Right forelimb (tissue), 1 donor: Measurements from ENCODE around the gene GMPR.

ENCODE experiments used
- DNase-seq: peaks from one replicate; pipeline ENCODE4 v3.0.0-alpha.2; 2018

GMPR gene

GRCh38 chr6:16306334-16306733 is 67.9 kb downstream of the GMPR start:
- no peak for DNase-seq

GRCh38 chr6:16311763-16312162 is 73.4 kb downstream of the GMPR start:
- no peak for DNase-seq

GRCh38 chr6:16313732-16314131 is 75.3 kb downstream of the GMPR start:
- no peak for DNase-seq

- DNase-seq: no peak
These were observed 75.9 kb downstream of the GMPR start for GRCh38 chr6:16314296-16314695.

GRCh38 chr6:16316741-16317251 is 78.4 kb downstream of the GMPR start:
- DNase-seq: no peak

- no peak for DNase-seq
These were observed 80.2 kb downstream of the GMPR start for GRCh38 chr6:16318538-16318937.

- DNase-seq: no peak
These were observed 80.8 kb downstream of the GMPR start for GRCh38 chr6:16318953-16319720.

GRCh38 chr6:16319813-16320532 is 81.6 kb downstream of the GMPR start:
- peak; percentile 68 for DNase-seq

- no peak for DNase-seq
These were observed 82.3 kb downstream of the GMPR start for GRCh38 chr6:16320533-16321340.

- no peak for DNase-seq
These were observed 82.9 kb downstream of the GMPR start for GRCh38 chr6:16321341-16321710.

- DNase-seq: no peak
These were observed 83.4 kb downstream of the GMPR start for GRCh38 chr6:16321826-16322225.

- peak; percentile 66 for DNase-seq
These were observed 84.4 kb downstream of the GMPR start for GRCh38 chr6:16322666-16323312.

- DNase-seq: no peak
These were observed 85.8 kb downstream of the GMPR start for GRCh38 chr6:16324184-16324583.

- DNase-seq: no peak
These were observed 86.3 kb downstream of the GMPR start for GRCh38 chr6:16324606-16325225.

GRCh38 chr6:16326531-16326930 is 88.1 kb downstream of the GMPR start:
- no peak for DNase-seq

GRCh38 chr6:16326971-16327776 is 88.8 kb downstream of the GMPR start:
- no peak for DNase-seq

GRCh38 chr6:16327777-16328325 is 89.5 kb downstream of the GMPR start:
- no peak for DNase-seq

GRCh38 chr6:16329233-16329632 is 90.8 kb downstream of the GMPR start:
- DNase-seq: no peak

GRCh38 chr6:16331384-16332174 is 93.2 kb downstream of the GMPR start:
- peak; percentile 74 for DNase-seq

- DNase-seq: peak; percentile 85
These were observed 93.8 kb downstream of the GMPR start for GRCh38 chr6:16332175-16332542.
